ENCODE data around the gene DTNBP1. TPM values are rescaled to one million over a fixed set of nuclear protein-coding genes. Genes with fewer than 3 reads are reported as not detected.

DTNBP1 gene
- total RNA-seq, 6 experiments from 2014 or later, result 3.4 to 8.6 (median 5.7) TPM

DNA sequence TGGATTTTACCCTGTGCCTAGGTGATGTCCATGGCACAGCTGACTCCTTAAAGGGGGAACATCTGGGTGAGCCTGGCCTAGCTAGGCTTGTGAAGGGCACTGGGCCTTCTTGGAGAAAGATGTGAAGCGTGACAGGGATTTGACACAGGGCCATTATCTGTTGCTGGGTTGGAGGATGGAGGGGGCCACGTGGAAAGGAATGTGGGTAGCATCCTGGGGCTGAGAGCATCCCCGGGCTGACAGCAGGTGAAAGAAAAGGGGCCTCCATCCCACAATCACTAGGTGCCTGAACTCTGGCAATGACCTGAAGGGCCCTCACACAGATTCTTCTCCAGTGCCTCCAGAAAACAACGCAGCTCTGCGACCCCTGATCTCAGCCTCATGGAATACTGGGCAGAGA lies 124.7 kb downstream of the DTNBP1 start:
- no peak for TF ChIP-seq POLR2A (IDR thresholded peaks at IDR 0.05)
- TF ChIP-seq, protein P1, sequence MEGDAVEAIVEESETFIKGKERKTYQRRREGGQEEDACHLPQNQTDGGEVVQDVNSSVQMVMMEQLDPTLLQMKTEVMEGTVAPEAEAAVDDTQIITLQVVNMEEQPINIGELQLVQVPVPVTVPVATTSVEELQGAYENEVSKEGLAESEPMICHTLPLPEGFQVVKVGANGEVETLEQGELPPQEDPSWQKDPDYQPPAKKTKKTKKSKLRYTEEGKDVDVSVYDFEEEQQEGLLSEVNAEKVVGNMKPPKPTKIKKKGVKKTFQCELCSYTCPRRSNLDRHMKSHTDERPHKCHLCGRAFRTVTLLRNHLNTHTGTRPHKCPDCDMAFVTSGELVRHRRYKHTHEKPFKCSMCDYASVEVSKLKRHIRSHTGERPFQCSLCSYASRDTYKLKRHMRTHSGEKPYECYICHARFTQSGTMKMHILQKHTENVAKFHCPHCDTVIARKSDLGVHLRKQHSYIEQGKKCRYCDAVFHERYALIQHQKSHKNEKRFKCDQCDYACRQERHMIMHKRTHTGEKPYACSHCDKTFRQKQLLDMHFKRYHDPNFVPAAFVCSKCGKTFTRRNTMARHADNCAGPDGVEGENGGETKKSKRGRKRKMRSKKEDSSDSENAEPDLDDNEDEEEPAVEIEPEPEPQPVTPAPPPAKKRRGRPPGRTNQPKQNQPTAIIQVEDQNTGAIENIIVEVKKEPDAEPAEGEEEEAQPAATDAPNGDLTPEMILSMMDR (IDR thresholded peaks at IDR 0.05), result no peak
- ATAC-seq, result no peak
- Histone ChIP-seq H3K27ac (no peak overlapping the region), H3K36me3 (no peaks in the 10 kb centered on the region), H3K9me3 (no peaks in the 10 kb centered on the region), H3K4me3 (no peak overlapping the region), H3K4me1 (peaks cover 0 to 9% (median 0%) of the 10 kb centered on the region in 4 donors), H3K27me3 (no peaks in the 10 kb centered on the region)
- DNase-seq, result no peak
- 94% methylated on average over 2 of the region's 5 CpGs for WGBS (ENCODE audit: insufficient coverage, low coverage, low lambda C conversion rate, missing lambda C conversion rate)
- intact Hi-C loops (cut with DNase I), result no loop called here

DNA sequence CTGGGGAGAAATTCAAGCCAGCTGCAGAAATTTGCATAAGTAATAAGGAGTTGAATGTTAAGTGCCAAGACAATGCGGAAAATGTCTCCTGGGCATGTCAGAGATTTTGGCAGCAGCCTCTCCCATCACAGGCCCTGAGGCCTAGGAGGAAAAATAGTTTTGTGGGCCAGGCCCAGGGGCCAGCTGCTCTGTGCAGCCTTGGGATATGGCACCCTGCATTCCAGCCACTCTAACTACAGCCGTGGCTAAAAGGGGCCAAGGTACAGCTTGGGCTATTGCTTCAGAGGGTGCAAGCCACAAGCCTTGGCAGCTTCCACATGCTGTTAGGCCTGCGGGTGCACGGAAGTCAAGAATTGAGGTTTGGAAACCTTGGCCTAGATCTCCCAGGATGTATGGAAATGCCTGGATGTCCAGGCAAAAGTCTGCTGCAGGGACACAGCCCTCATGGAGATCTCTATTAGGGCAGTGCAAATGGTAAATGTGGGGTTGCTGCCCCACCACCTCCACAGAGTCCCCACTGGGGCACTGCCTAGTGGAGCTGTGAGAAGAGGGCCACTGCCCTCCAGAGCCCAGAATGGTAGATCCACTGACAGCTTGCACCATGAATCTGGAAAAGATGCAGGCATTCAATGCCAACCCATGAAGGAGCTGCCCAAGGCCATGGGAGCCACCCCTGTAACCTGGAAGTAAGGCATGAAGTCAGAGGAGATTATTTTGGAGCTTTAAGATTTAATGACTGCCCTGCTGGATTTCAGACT lies 126.5 kb downstream of the DTNBP1 start:
- no peaks in the 10 kb centered on the region for H3K27me3 ChIP-seq
- H3K27ac ChIP-seq, result no peak overlapping the region
- intact Hi-C loops (cut with DNase I), result no loop called here
- TF ChIP-seq, protein P1 (IDR thresholded peaks at IDR 0.05), result no peak
- no peak for TF ChIP-seq POLR2A (IDR thresholded peaks at IDR 0.05)
- ATAC-seq (peak in 1 of 4 donors; percentile 70), DNase-seq (no peak)
- no peak overlapping the region for H3K4me3 ChIP-seq
- WGBS (ENCODE audit: insufficient coverage, low coverage, low lambda C conversion rate, missing lambda C conversion rate), result 64% methylated on average over 3 of the region's 4 CpGs
- H3K4me1 ChIP-seq, result peaks cover 0 to 9% (median 0%) of the 10 kb centered on the region in 4 donors
- H3K36me3 ChIP-seq, result no peaks in the 10 kb centered on the region
- no peaks in the 10 kb centered on the region for H3K9me3 ChIP-seq

DNA sequence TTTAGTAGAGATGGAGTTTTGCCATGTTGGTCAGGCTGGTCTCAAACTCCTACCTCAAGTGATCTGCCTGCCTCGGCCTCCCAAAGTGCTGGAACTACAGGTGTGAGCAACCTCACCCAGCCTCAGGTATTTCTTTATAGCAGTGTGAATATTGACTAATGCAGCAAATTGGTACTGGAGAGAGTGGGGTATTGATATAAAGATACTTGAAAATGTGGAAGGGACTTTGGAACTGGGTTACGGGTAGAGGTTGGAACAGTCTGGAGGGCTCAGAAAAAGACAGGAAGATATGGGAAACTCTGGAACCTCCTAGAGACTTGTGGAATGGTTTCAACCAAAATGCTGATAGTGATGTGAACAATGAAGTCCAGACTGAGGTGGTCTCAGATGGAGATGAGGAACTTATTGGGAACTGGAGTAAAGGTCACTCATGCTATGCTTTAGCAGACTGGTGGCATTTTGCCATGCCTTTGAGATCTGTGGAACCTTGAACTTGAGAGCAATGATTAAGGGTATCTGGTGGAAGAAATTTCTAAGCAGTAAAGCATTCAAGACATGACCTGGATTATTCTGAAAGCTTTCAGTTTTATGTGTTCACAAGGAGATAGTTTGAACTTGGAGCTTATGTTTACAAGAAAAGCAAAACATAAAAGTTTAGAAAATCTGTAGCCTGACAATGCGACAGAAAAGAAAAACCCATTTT lies 127.2 kb downstream of the DTNBP1 start:
- peaks cover 0 to 9% (median 0%) of the 10 kb centered on the region in 4 donors for H3K4me1 ChIP-seq
- no peak overlapping the region for H3K27ac ChIP-seq
- H3K36me3 ChIP-seq, result no peaks in the 10 kb centered on the region
- intact Hi-C loops (cut with DNase I), result no loop called here
- no peaks in the 10 kb centered on the region for H3K27me3 ChIP-seq
- ATAC-seq, result no peak
- no peak overlapping the region for H3K4me3 ChIP-seq
- no peak for DNase-seq
- 97% methylated on average over 3 of the region's 3 CpGs for WGBS (ENCODE audit: insufficient coverage, low coverage, low lambda C conversion rate, missing lambda C conversion rate)
- no peak for TF ChIP-seq POLR2A (IDR thresholded peaks at IDR 0.05)
- TF ChIP-seq, protein P1 (IDR thresholded peaks at IDR 0.05), result no peak
- no peaks in the 10 kb centered on the region for H3K9me3 ChIP-seq

DNA sequence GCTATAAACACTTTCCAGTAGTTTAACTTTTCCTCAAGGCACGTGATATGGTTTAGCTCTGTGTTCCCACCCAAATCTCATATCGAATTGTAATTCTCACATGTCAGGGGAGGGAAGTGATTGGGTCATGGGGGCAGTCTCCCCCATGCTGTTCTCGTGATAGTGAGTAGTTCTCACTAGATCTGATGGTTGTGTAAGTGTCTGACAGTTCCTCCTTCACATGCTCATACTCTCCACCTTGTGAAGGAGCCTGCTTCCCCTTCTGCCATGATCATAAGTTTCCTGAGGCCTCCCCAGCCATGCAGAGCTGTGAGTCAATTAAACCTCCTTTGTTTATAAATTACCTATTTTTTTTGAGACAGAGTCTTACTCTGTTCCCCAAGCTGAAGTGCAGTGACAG lies 127.9 kb downstream of the DTNBP1 start:
- Histone ChIP-seq H3K27ac (no peak overlapping the region), H3K27me3 (no peaks in the 10 kb centered on the region), H3K4me3 (no peak overlapping the region), H3K4me1 (peaks cover 0 to 9% (median 0%) of the 10 kb centered on the region in 4 donors), H3K9me3 (no peaks in the 10 kb centered on the region), H3K36me3 (no peaks in the 10 kb centered on the region)
- WGBS (ENCODE audit: insufficient coverage, low coverage, low lambda C conversion rate, missing lambda C conversion rate), result 79% methylated on average over 2 of the region's 3 CpGs
- no peak for DNase-seq
- intact Hi-C loops (cut with DNase I), result no loop called here
- no peak for TF ChIP-seq POLR2A (IDR thresholded peaks at IDR 0.05)
- TF ChIP-seq, protein P1 (IDR thresholded peaks at IDR 0.05), result no peak
- ATAC-seq, result peak; percentile 42 to 69 (median 54)
